Suprapubic skin (tissue), 4 donors: Measurements from ENCODE around the gene CRPPA. TPM values are rescaled to one million over a fixed set of nuclear protein-coding genes. Genes with fewer than 3 reads are reported as not detected.

Experiments
- DNase-seq, 2 donors: peaks; one replicate each; pipeline ENCODE4 v3.0.0-alpha.2; 2019; ENCODE audit warnings: low spot score in 2 of 2
- H3K27ac ChIP-seq: fragments of 200-600 bp; sonication (generic); one replicate; pipeline ENCODE4 v1.5.1; 2019
- H3K27me3 ChIP-seq: fragments of 200-600 bp; sonication (generic); one replicate; pipeline ENCODE4 v1.5.1; 2019
- H3K36me3 ChIP-seq: fragments of 200-600 bp; sonication (generic); one replicate; pipeline ENCODE4 v1.5.1; 2019
- H3K4me1 ChIP-seq: fragments of 200-600 bp; sonication (generic); one replicate; pipeline ENCODE4 v1.5.1; 2019
- H3K4me3 ChIP-seq: fragments of 200-600 bp; sonication (generic); one replicate; pipeline ENCODE4 v1.5.1; 2019; ENCODE audit warnings: mild to moderate bottlenecking
- H3K9me3 ChIP-seq: fragments of 200-600 bp; sonication (generic); one replicate; pipeline ENCODE4 v1.5.1; 2019
- EP300 ChIP-seq: sonication (generic); formaldehyde crosslinking; IDR thresholded peaks from one replicate; pipeline ENCODE4 v1.6.1; 2017; ENCODE audit warnings: antibody characterized with exemption
- POLR2A ChIP-seq, 2 donors: fragments of 450-650 bp; IDR thresholded peaks; one replicate each; pipeline ENCODE4 v1.6.1; 2017; ENCODE audit warnings: antibody characterized with exemption in 2 of 2, mild to moderate bottlenecking in 2 of 2, moderate library complexity in 2 of 2
- POLR2AphosphoS5 ChIP-seq, 3 donors: sonication (generic); formaldehyde crosslinking; IDR thresholded peaks; one replicate each; pipeline ENCODE4 v1.6.1; 2017; ENCODE audit warnings: antibody characterized with exemption in 3 of 3
- WGBS: methylation state at CpG from one replicate; pipeline ENCODE4 v1.1.5; 2018; 5-methylcytosine and 5-hydroxymethylcytosine counted together
- total RNA-seq, 4 donors: library from RNA; depleted of rRNA; stranded (reverse); fragments of >200 nt; gene quantifications; one replicate each; pipeline ENCODE4 v1.1.0, GENCODE V29; 2016
- TF ChIP-seq, protein P1 (sequence below), 2 donors: fragments of 200-600 bp in 1 of 2; fragments of 450-650 bp in 1 of 2; sonication (generic) in 1 of 2; IDR thresholded peaks; one replicate each; pipeline ENCODE4 v1.5.1; 2016 to 2019; ENCODE audit warnings: antibody characterized with exemption in 2 of 2, mild to moderate bottlenecking in 1 of 2, moderate library complexity in 1 of 2

Gene CRPPA
- total RNA-seq, 4 donors from 2014 or later, result 0.95 to 2.0 (median 1.6) TPM

DNA sequence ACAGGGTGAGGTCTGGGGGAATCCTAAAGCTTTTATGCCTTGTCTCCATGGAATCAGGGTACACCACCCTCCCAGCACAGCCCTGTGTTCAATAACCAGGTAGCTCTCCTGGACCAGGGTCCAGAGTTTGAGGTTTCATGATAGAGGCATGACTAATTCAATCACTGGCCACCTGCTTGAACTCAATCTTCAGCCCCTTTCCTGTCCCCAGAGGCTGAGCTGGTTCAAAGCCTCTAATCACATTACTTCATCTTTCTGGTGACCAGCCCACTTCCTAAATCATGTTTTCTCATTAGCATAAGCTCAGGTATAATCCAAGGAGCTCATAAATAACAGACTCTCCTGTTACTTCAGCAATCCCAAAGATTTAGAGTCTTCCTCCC, 20.5 kb downstream of the CRPPA start:
- no peaks in the 10 kb centered on the region for H3K27me3 ChIP-seq
- no peak overlapping the region for H3K4me3 ChIP-seq
- H3K9me3 ChIP-seq, result no peaks in the 10 kb centered on the region
- DNase-seq, result no peak
- H3K27ac ChIP-seq, result no peak overlapping the region
- TF ChIP-seq EP300, result no peak
- no peaks in the 10 kb centered on the region for H3K36me3 ChIP-seq
- H3K4me1 ChIP-seq, result no peaks in the 10 kb centered on the region

DNA sequence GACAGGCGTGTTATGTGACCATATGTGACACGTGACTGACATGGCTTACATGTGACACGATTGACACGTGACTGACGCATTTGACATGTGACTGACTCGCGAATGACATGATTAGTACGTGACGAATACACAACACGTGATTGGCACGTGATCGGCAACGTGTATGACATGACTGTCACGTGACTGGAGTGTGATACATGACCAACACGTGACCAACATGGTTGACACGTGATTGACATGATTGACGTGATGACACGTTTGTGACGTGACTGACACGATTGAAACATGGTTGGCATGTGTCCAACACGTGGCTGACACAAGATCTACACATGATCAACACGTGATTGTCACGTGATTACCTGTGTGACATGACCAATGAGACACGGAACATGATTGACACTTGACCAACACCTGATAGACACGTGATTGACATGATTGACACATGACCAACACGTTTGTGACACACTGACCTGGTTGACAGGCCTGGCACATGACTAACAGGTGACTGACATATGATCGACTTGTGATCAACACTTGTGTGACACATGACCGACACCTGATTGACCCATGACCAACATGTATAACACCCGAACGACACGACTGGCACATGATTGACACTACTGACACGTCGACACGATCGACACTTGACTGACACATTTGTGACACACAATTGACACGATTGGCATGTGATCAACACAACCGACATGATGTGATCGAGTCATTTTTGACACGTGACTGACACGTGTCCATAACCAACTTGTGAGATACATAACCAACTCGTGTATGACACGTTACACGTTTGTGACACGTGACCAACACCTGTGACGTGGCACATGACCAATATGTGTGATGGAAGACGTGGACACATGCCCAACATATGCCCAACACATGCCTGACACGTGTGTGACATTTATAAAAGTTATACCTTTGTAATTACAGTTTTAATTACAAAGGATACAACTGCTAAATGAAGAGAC, 21.1 kb downstream of the CRPPA start:
- Histone ChIP-seq H3K4me3 (no peak overlapping the region), H3K9me3 (no peaks in the 10 kb centered on the region), H3K27ac (no peak overlapping the region), H3K27me3 (no peaks in the 10 kb centered on the region), H3K4me1 (no peaks in the 10 kb centered on the region), H3K36me3 (no peaks in the 10 kb centered on the region)
- DNase-seq, result no peak
- 94% methylated on average over 47 of the region's 47 CpGs for WGBS
- TF ChIP-seq POLR2A (IDR thresholded peaks at IDR 0.05), result no peak
- TF ChIP-seq EP300, result no peak
- TF ChIP-seq, protein P1, sequence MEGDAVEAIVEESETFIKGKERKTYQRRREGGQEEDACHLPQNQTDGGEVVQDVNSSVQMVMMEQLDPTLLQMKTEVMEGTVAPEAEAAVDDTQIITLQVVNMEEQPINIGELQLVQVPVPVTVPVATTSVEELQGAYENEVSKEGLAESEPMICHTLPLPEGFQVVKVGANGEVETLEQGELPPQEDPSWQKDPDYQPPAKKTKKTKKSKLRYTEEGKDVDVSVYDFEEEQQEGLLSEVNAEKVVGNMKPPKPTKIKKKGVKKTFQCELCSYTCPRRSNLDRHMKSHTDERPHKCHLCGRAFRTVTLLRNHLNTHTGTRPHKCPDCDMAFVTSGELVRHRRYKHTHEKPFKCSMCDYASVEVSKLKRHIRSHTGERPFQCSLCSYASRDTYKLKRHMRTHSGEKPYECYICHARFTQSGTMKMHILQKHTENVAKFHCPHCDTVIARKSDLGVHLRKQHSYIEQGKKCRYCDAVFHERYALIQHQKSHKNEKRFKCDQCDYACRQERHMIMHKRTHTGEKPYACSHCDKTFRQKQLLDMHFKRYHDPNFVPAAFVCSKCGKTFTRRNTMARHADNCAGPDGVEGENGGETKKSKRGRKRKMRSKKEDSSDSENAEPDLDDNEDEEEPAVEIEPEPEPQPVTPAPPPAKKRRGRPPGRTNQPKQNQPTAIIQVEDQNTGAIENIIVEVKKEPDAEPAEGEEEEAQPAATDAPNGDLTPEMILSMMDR (IDR thresholded peaks at IDR 0.05), result no peak
- TF ChIP-seq POLR2AphosphoS5 (IDR thresholded peaks at IDR 0.05), result no peak

DNA sequence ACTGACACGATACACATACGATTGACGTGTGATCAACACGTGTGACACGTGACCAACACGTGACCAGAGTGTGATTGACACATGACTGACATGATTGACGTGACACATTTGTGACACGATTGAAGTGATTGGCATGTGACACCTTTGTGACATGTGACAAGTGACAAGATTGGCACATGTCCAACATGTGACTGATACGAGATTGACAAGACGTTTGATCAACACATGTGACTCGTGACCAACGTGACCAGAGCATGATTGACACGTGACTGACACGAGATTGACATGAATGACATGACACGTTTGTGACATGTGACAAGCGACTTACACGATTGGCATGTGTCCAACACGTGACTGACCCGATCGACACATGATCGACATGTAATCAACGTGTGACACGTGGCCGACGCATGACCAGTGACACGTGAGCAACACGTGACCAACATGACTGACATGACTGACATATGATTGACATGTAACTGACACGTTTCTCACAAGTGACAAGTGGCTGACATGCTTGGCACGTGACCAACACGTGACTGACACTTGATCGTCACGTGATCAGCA, 22.0 kb downstream of the CRPPA start:
- H3K4me3 ChIP-seq, result no peak overlapping the region
- no peaks in the 10 kb centered on the region for H3K4me1 ChIP-seq
- 96% methylated on average over 32 of the region's 32 CpGs for WGBS
- H3K9me3 ChIP-seq, result no peaks in the 10 kb centered on the region
- H3K36me3 ChIP-seq, result no peaks in the 10 kb centered on the region
- H3K27ac ChIP-seq, result no peak overlapping the region
- H3K27me3 ChIP-seq, result no peaks in the 10 kb centered on the region
- no peak for DNase-seq
- TF ChIP-seq, protein P1 (IDR thresholded peaks at IDR 0.05), result no peak
- TF ChIP-seq POLR2AphosphoS5 (IDR thresholded peaks at IDR 0.05) (no peak), POLR2A (IDR thresholded peaks at IDR 0.05) (no peak), EP300 (no peak)

DNA sequence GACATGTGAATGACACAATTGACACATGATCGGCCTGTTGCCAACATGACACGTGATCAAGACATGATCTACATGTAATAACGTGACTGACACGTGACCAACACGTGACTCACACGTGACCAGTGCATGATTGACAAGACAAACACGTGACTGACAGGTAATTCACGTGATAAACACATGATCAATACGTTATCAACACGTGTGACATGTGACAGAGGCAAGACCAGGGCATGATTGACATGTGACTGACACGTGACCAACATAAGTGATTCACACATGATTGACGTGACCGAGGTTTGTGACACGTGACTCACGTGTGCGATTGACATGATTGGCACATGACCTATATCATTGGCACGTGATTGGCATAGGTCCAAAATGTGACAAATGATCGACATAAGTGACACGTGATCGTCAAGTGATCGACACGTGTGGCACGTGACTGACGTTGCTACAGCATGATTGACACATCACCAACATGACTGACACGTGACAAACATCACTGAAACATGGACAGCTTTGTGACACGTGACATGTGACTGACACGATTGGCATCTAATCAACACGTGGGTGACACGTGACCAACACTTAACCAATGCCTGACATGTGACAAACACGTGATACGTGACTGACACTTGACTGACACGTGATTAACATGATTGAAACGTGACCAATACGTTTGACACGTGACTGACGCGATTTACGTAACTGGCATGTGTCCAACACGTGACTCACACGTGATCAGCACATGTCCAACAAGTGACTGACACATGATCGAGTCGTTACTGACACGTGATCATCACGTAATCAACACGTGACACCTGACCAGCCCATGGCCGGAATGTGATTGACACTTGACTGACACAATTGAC, 23.0 kb downstream of the CRPPA start:
- WGBS, result 96% methylated on average over 46 of the region's 46 CpGs
- no peak for TF ChIP-seq EP300
- no peak for DNase-seq

DNA sequence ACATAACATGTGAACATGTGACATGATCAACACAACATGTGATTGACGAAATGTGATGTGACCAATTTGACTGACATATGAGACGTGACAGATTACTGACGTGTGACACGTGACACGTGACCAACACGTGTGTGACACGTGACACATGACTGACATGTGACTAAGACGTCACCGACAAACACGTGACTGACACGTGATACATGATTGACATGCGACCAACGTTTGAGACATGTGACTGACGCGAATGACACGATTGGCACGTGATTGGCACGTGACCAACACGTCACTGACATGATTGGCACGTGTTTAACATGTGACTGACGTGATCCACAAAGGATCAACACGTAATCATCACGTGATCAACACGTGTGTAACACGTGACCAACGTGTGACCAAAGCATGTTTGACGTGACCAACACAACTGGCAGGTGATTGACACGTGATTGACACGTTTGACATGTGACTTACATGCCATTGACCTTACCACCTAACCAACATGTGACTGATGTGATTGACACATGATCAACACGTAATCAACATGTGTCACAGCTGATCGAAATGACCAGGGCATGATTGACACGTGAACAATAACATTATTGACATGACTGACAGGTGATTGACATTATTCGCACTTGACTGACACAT, 23.7 kb downstream of the CRPPA start:
- TF ChIP-seq EP300, result no peak
- TF ChIP-seq POLR2AphosphoS5 (IDR thresholded peaks at IDR 0.05), result no peak
- no peak for TF ChIP-seq POLR2A (IDR thresholded peaks at IDR 0.05)
- TF ChIP-seq, protein P1 (IDR thresholded peaks at IDR 0.05), result no peak
- Histone ChIP-seq H3K4me3 (no peak overlapping the region), H3K9me3 (no peaks in the 10 kb centered on the region), H3K27ac (no peak overlapping the region), H3K27me3 (no peaks in the 10 kb centered on the region), H3K36me3 (no peaks in the 10 kb centered on the region), H3K4me1 (no peaks in the 10 kb centered on the region)
- 94% methylated on average over 33 of the region's 33 CpGs for WGBS
- DNase-seq, result no peak

More for the DNA sequence above, 23.0 kb downstream of the CRPPA start:
- H3K27ac ChIP-seq, result no peak overlapping the region
- H3K9me3 ChIP-seq, result no peaks in the 10 kb centered on the region
- H3K4me3 ChIP-seq, result no peak overlapping the region
- H3K27me3 ChIP-seq, result no peaks in the 10 kb centered on the region
- H3K36me3 ChIP-seq, result no peaks in the 10 kb centered on the region
- no peaks in the 10 kb centered on the region for H3K4me1 ChIP-seq
